Measurements from ENCODE around the gene WNT6.
"Not testable (repeated sequence)": the region's sequence is repeated elsewhere in the genome, so short reads cannot be mapped to it uniquely, and the experiment has no call there.

Gene WNT6

DNA sequence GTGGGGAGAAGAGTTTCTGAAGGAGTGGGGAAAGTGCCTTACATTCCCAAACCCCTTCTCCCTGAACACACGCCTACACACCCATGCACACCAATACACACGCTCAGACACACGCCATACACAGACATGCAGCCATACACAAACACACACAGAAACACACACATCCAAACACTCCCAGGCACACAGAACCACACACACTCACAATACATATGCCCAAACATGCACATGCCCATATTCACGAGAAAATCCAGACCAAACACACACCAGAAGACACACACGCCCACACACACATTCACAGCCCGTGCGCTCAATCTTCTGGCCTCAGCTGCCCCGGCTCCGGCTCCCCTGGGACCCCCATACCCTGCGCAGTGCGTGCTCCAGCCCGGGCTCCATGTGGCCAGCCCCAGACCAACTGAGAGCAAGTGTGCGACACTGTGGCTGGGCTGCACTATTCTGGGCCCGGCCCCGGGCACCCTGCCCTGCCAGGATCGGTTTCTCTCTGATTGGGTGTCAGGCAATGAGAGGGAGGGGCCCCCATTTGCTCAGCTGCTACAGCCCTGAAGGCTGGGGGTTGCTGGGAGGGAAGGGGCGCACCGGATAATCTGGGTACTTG is 28.1 kb upstream of the WNT6 start, which contains the start of gene PRKAG3:
TSS of gene PRKAG3 (minus strand) at position 426 of the 613 bp plus-strand sequence.
- DNase-seq: no peak

GRCh38 chr2:218832081-218832480 is 27.5 kb upstream of the WNT6 start:
- DNase-seq: no peak

DNA sequence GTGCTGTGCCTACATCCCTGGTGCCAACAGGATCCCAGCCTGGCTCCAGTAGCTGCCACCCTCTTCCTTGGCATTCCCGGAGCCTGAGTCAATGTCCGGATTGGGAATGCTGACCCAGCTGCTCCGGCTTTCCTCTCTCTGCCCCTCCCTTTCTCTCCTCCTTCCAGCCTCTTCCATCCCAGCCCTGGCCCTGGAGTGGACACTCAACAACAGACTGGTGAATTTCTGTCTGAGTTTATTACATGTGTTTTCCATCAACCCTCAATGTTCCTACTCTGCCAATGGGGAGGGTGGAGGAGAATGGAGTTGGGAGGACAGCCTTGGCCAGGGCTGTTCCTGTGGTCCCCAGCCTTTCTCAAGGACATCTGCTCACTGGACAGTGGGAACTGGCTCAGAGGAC is 27.1 kb upstream of the WNT6 start:
- no peak for DNase-seq

DNA sequence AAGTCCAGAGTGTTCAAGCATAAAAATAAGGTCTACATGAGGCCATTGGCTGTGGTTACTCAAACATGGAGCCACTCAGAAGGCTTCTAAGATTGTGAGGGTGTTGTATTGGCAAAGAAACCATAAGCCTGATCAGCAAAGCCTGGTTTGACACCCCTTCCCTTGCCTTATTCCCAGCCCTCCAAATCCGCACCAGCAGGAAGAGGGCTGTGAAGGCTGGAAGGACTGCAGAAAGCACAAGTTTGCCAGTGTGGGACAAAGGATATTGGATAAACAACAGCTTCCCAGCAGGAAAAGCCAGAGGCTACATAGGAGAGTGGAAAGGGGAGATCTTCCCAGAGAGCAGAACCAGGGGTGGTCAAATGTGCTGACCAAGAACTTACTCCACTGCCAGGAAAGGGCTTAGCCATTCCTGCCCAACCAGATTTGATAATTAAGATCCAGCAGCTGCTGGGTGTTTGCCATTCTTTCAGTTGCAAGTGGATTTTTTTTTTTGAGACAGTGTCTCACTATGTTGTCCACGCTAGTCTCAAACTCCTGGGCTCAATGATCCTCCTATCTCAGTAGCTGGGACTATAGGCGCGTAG is 26.5 kb upstream of the WNT6 start:
- no peak for DNase-seq

- DNase-seq: no peak
These were observed 24.9 kb upstream of the WNT6 start for GRCh38 chr2:218834685-218835084.

GRCh38 chr2:218837495-218837894 is 22.1 kb upstream of the WNT6 start:
- no peak for DNase-seq

GRCh38 chr2:218839430-218839829 is 20.2 kb upstream of the WNT6 start:
- DNase-seq: no peak

- DNase-seq: no peak
These were observed 19.7 kb upstream of the WNT6 start for GRCh38 chr2:218839888-218840287.

GRCh38 chr2:218844334-218844733 is 15.3 kb upstream of the WNT6 start:
- DNase-seq: not testable (repeated sequence)

DNA sequence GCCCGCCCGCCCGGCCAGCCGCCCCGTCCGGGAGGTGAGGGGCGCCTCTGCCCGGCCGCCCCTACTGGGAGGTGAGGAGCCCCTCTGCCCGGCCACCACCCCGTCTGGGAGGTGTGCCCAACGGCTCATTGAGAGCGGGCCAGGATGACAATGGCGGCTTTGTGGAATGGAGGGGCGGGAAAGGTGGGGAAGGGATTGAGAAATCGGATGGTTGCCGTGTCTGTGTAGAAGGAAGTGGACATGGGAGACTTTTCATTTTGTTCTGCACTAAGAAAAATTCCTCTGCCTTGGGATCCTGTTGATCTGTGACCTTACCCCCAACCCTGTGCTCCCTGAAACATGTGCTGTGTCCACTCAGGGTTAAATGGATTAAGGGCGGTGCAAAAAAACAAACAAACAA is 12.6 kb upstream of the WNT6 start:
- DNase-seq: not testable (repeated sequence)

DNA sequence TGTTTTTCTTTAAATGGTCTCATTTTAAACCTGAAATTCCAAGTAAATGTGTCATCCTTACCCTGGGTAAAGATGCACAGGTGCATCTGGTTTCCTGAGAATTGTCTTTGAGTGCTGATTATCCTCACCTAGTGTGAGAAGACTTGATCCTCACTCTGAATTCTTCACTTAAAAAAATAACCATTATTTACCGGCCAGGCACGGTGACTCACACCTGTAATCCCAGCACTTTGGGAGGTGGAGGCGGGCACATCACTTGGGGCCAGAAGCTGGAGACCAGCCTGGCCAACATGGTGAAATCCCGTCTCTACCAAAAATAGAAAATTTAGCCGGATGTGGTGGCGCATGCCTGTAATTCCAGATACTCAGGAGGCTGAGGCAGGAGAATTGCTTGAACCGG is 9.9 kb upstream of the WNT6 start:
- no peak for DNase-seq

DNA sequence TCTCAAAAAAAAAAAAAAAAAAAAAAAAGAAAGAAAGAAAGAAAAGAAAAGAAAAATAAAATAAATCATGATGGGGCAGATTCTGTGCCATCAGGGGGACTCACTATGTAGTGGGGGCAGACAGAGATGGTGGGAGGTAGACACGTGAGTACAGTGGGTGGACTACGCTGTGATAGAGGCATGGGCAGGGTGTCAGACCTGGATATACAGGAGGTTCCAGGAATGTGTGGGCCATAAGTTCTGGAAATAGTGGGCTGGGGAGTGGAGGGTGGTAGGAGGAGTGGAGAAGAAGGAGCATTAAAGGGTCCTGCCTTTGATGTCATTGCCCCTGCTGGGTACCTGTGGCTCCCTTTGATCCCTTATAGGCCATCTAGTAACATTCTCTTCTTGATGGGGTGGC is 8.8 kb upstream of the WNT6 start:
- no peak for DNase-seq

- DNase-seq: no peak
These were observed 8.3 kb upstream of the WNT6 start for GRCh38 chr2:218851286-218851685.

GRCh38 chr2:218852911-218853667 is 6.5 kb upstream of the WNT6 start:
- peak; percentile 70 for DNase-seq

DNA sequence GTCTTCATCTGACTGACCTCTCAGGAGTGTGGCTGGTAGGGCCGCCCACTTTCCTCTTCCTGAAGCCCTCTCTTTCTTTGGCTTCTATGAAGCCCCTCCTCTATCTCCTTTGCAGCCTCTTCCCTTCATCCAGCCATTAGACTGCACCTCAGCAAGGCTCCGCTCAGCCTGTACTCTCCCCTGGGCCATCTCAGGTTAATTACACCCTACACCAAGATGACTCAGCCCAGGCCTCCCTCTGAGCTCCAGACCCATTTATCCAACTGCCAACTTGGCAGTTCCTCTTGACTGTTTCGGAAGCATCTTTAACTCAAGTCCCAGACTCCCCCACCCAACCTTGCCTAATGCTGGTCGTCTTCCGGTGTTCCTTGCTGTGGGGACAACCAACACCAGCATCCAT is 5.8 kb upstream of the WNT6 start:
- no peak for DNase-seq

DNA sequence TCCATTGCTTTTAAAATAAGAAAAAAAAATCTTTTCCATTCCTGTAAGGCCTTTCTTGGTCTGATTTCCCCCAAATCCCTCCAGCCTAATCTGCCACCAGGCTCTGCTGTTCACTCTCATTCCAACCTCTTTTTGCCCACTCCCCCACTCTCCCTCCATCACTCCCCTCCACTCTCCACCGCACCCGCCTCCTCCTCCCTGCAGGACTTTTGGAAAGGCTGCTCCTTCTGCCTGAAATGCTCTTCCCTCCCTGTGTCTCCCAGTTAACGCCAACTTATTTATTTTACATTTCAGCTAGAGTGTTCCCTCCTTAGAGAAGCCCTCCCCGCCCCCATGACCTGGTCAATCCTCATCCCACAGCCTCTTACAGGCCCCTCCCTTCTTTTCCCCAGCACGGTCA is 4.7 kb upstream of the WNT6 start:
- no peak for DNase-seq

GRCh38 chr2:218855305-218856166 is 4.1 kb upstream of the WNT6 start:
- no peak for DNase-seq

- no peak for DNase-seq
These were observed 3.3 kb upstream of the WNT6 start for GRCh38 chr2:218856167-218856895.

DNA sequence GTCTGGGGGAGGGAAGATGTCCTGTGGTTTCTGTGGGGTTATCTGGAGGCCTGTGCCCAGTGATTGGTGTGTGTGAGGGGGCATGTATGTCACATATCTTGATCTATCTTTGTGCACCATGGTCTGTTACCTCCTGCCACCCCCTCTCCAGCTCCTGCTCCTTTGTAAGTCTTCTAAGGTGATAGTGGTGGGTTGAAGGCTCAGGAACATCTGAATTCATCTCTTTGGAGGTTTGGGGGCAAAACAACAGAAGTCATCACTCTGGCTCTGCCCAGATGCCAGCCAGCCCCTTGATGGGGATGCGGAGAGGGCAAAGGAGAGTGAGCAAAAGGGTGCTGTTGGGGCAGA is 2.7 kb upstream of the WNT6 start:
- DNase-seq: no peak

GRCh38 chr2:218857371-218858137 is 2.1 kb upstream of the WNT6 start:
- no peak for DNase-seq

- no peak for DNase-seq
These were observed 1.5 kb upstream of the WNT6 start for GRCh38 chr2:218858138-218858445.
